Astrocyte of the spinal cord (primary cell): Measurements from ENCODE around the gene REV3L.

Experiments used
- DNase-seq: peaks from one replicate; pipeline ENCODE4 v3.0.0; 2011; ENCODE audit warnings: low read depth, low spot score
- H3K4me3 ChIP-seq: 2 replicates; pipeline ENCODE4 v1.5.1; 2011; ENCODE audit warnings: low read depth, mild to moderate bottlenecking, low read length, moderate library complexity
- CTCF ChIP-seq: IDR thresholded peaks from 2 replicates; pipeline ENCODE4 v1.5.1; 2012; ENCODE audit warnings: low read depth, mild to moderate bottlenecking, low read length, inconsistent platforms
- in situ Hi-C: cut with HindIII; loops from 2 replicates; pipeline ENCODE4 v1.10.0; 2017; ENCODE audit warnings: low sequenced_read_pairs

REV3L gene

GRCh38 chr6:111250791-111251354 is 232.1 kb downstream of the REV3L start:
- in situ Hi-C loops, result no loop called here
- TF ChIP-seq CTCF, result no peak
- no peak for DNase-seq
- no peak overlapping the region for H3K4me3 ChIP-seq
